Fibroblast of skin of abdomen (primary cell): Measurements from ENCODE around the gene RAVER2.

ENCODE experiments used
- DNase-seq: peaks from one replicate; pipeline ENCODE4 v3.0.0-alpha.2; 2013

The RAVER2 gene

GRCh38 chr1:64880449-64880848, 135.6 kb downstream of the RAVER2 start:
- DNase-seq = no peak

GRCh38 chr1:64881281-64881680, 136.4 kb downstream of the RAVER2 start:
- DNase-seq = peak; percentile 46
